ENCODE measurements around the gene RNU2-63P.
A peak's percentile ranks its signal among the peaks of the same experiment; 100 is the strongest.
"Not testable (repeated sequence)": the region's sequence is repeated elsewhere in the genome, so short reads cannot be mapped to it uniquely, and the experiment has no call there.

The RNU2-63P gene

DNA sequence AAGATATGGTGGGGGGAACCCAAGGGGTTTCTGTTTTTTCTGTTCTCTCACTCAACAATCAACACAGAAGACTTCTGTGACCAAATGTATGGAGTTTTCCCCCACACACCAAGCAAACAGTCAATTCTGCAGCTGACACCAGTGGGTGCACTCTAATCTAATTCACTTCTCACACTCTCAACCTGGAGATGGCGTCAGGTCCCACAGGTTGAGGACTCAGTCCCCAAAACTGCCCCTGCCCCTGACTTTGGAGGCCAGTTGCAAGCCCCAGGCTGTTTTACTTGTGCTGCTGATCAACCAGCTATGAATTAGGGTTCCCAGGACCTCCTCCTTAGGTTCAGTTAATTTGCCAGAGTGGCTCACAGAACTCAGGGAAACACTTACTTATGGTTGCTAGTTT is 6.2 kb downstream of the RNU2-63P start:
- Mint-ChIP-seq H3K9me3 (no peaks in the 10 kb centered on the region), H3K27ac (no peak overlapping the region), H3K4me1 (no peaks in the 10 kb centered on the region), H3K27me3 (no peaks in the 10 kb centered on the region), H3K4me3 (no peak overlapping the region)
- ATAC-seq = no peak
- no peak for DNase-seq

GRCh38 chr2:88006912-88007439 is 9.4 kb downstream of the RNU2-63P start:
- DNase-seq = no peak
- H3K27ac Mint-ChIP-seq = no peak overlapping the region
- peaks cover 10% of the 10 kb centered on the region for H3K27me3 Mint-ChIP-seq
- H3K9me3 Mint-ChIP-seq = no peaks in the 10 kb centered on the region
- no peak overlapping the region for H3K4me3 Mint-ChIP-seq
- peaks cover 7% of the 10 kb centered on the region for H3K4me1 Mint-ChIP-seq
- no peak for ATAC-seq

- Mint-ChIP-seq H3K4me1 (peaks cover 12% of the 10 kb centered on the region), H3K27me3 (peaks cover 10% of the 10 kb centered on the region), H3K9me3 (no peaks in the 10 kb centered on the region), H3K27ac (no peak overlapping the region), H3K4me3 (no peak overlapping the region)
- ATAC-seq = no peak
- DNase-seq = no peak
Measured at GRCh38 chr2:88005776-88006175, 10.6 kb downstream of the RNU2-63P start.

- ATAC-seq = no peak
- DNase-seq = no peak
- Mint-ChIP-seq H3K27me3 (peaks cover 10% of the 10 kb centered on the region), H3K4me3 (no peak overlapping the region), H3K27ac (peak overlapping the region in 1 of 2 donors; percentile 27), H3K4me1 (peaks cover 12% of the 10 kb centered on the region), H3K9me3 (no peaks in the 10 kb centered on the region)
Measured at GRCh38 chr2:88003074-88003755, 13.1 kb downstream of the RNU2-63P start.

DNA sequence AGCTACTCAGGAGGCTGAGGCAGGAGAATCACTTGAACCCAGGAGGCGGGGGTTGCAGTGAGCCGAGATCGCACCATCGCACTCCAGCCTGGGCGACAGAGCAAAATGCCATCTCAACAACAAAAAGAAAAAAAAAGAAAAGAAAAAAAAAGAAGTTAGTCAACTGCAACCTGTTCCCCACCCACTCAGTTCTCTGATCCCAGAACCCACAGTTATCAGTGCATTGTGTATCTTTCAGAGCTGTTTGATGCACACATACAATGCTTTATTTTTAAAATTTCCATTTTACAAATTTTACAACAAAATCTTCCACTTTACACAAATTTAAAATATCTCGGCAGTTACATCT is 14.0 kb downstream of the RNU2-63P start:
- no peak overlapping the region for H3K4me3 Mint-ChIP-seq
- H3K4me1 Mint-ChIP-seq = peaks cover 12% of the 10 kb centered on the region
- no peaks in the 10 kb centered on the region for H3K9me3 Mint-ChIP-seq
- no peak for DNase-seq
- ATAC-seq = no peak
- peaks cover 10% of the 10 kb centered on the region for H3K27me3 Mint-ChIP-seq
- no peak overlapping the region for H3K27ac Mint-ChIP-seq

DNA sequence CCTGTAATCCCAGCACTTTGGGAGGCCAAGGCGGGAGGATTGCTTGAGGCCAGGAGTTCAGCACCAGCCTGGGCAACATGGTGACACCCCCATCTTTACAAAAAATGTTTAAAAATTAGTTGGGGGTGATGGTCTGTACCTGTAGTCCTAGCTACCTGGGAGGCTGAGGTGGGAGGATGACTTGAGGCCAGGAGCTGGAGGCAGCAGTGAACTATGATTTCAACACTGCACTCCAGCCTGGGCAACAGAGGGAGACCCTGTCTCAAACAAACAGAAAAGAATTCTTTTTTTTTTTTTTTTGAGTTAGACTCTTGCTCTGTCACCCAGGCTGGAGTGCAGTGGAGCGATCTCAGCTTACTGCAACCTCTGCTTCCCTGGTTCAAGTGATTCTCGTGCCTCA is 15.9 kb downstream of the RNU2-63P start:
- peaks cover 12% of the 10 kb centered on the region for H3K4me1 Mint-ChIP-seq
- peaks cover 10% of the 10 kb centered on the region for H3K27me3 Mint-ChIP-seq

GRCh38 chr2:87996570-87996969 is 19.8 kb downstream of the RNU2-63P start:
- Mint-ChIP-seq H3K9me3 (no peaks in the 10 kb centered on the region), H3K4me3 (no peak overlapping the region), H3K4me1 (peaks cover under 1% of the 10 kb centered on the region), H3K27ac (no peak overlapping the region), H3K27me3 (no peaks in the 10 kb centered on the region)
- ATAC-seq = no peak
- DNase-seq = no peak

More for the DNA sequence above, 15.9 kb downstream of the RNU2-63P start:
- not testable (repeated sequence) for ATAC-seq, H3K27ac Mint-ChIP-seq, H3K9me3 Mint-ChIP-seq, H3K4me3 Mint-ChIP-seq, DNase-seq

GRCh38 chr2:87995756-87996155 is 20.6 kb downstream of the RNU2-63P start:
- Mint-ChIP-seq H3K9me3 (no peaks in the 10 kb centered on the region), H3K27me3 (no peaks in the 10 kb centered on the region), H3K4me1 (no peaks in the 10 kb centered on the region), H3K4me3 (no peak overlapping the region), H3K27ac (no peak overlapping the region)
- ATAC-seq = no peak
- DNase-seq = no peak

DNA sequence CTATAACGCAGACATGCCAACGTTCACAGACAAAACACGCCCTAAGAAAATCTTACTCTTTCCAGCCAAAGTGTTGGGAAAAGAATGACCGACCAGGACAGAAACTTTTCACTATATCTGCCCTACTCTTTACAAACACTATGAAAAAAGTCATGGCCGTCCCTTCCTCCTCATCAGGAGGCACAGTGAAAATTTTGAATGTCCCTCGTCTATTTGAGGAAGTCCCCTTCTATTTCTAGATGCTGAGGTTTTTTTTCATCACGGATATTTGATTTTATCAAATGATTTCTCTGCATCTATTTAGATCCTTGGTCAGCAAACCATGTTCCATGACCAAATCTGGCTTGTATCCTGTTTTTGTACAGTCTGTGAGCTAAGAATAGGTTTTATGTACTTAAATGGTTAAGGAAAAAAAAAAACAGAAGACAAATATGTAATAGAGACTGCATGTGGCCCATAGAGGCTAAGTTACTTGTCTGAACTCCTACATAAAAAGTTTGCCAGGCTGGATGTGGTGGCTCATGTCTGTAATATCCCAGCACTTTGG is 22.0 kb downstream of the RNU2-63P start:
- not testable (repeated sequence) for H3K27ac Mint-ChIP-seq, H3K9me3 Mint-ChIP-seq, H3K27me3 Mint-ChIP-seq, H3K4me1 Mint-ChIP-seq, H3K4me3 Mint-ChIP-seq, ATAC-seq, DNase-seq

- not testable (repeated sequence) for H3K27ac Mint-ChIP-seq, ATAC-seq, H3K27me3 Mint-ChIP-seq, H3K9me3 Mint-ChIP-seq, H3K4me1 Mint-ChIP-seq, H3K4me3 Mint-ChIP-seq, DNase-seq
Measured at GRCh38 chr2:87992569-87992968, 23.8 kb downstream of the RNU2-63P start.

- H3K4me1 Mint-ChIP-seq, H3K4me3 Mint-ChIP-seq, H3K27ac Mint-ChIP-seq, H3K9me3 Mint-ChIP-seq, DNase-seq, ATAC-seq, H3K27me3 Mint-ChIP-seq: not testable (repeated sequence)
Measured at GRCh38 chr2:87987473-87987872, 28.9 kb downstream of the RNU2-63P start.

DNA sequence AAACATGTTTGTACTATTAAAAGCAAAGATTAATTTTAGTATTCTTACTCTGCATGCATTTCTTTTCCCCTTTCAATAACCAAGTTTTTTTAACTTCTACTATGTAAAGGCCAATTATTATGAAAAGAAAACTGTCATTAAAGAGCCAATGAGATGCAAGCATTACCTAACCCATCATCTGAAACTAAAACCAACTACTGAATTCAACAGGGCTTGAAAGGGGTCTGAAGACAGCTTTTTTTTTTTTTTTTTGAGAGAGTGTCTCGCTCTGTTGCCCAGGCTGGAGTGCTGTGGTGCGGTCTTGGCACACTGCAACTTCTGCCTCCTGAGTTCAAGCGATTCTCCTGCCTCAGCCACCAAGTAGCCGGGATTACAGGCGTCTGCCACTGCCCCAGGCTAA is 30.4 kb downstream of the RNU2-63P start:
- DNase-seq, ATAC-seq, H3K4me3 Mint-ChIP-seq: not testable (repeated sequence)

DNA sequence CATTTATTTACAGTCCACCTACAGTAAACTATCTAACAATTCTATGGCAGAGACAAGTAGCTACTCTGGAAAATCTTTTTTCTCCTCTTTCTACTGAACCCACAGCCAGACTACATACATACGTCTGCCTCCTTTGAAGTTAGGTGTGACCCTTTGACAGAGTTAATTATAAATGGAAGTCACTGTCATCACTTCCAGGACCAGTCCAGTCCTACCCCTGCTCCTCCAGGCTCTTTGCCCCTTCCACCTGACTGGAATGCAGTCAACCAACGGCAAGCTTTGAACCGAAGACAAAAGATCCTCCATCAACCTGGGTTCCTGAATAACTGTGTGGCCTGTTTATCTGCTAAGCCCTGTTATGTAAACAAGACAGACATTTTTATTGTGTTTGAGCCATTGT is 35.2 kb downstream of the RNU2-63P start:
- H3K4me3 Mint-ChIP-seq, H3K9me3 Mint-ChIP-seq, H3K4me1 Mint-ChIP-seq, ATAC-seq, H3K27me3 Mint-ChIP-seq, DNase-seq, H3K27ac Mint-ChIP-seq: not testable (repeated sequence)

More for the DNA sequence above, 30.4 kb downstream of the RNU2-63P start:
- H3K27me3 Mint-ChIP-seq, H3K27ac Mint-ChIP-seq, H3K9me3 Mint-ChIP-seq, H3K4me1 Mint-ChIP-seq: not testable (repeated sequence)

DNA sequence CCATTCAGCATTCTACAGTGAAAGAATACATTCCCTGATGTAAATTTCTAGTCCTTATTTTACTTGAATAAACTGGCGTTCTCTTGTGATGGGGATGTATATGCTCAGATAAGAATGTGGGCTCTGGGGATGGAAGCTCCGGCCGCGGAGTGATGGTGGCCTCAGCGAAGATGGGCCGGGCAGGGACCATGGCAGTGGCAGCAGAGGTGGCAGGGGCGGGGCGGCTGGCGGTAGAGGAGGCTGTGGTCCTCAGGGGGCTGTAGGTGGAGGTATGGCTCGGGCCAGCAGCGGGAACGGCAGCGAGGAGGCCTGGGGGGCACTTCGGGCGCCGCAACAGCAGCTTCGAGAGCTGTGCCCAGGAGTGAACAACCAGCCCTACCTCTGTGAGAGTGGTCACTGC is 44.0 kb downstream of the RNU2-63P start:
- H3K4me1 Mint-ChIP-seq, DNase-seq, H3K27ac Mint-ChIP-seq, H3K4me3 Mint-ChIP-seq, H3K9me3 Mint-ChIP-seq, H3K27me3 Mint-ChIP-seq: not testable (repeated sequence)
- peak; percentile 23 for ATAC-seq
